Kasumi-1 (cell line): ENCODE results near the gene CDH4.

Source experiments
- DNase-seq, 2 experiments: peaks; one replicate each; lab custom pipeline; 2025; lab: John Stamatoyannopoulos, UW

CDH4 gene

GRCh38 chr20:61357119-61357518 lies 105.1 kb downstream of the CDH4 start:
- DNase-seq = no peak

DNA sequence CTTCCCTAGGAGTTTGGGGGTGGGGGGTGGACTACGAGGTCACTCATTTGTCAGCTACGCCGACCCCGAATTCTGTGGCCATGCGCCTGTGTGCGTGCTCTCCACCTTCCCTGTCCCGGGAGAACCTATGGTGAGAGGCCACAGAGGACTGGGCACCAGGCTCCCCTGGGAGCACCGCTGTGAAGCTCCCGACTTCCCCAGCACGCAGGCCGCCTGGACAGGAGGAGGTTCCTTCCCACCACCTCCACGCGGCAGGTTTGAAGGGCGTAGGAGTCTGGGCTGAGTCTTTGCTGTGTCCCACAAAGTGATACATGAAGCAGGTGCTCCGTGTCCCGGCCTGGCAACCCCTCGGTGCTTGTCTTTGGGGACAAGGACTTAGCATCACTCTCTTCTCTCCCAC lies 107.2 kb downstream of the CDH4 start:
- no peak for DNase-seq

GRCh38 chr20:61360296-61360695 lies 108.2 kb downstream of the CDH4 start:
- no peak for DNase-seq

GRCh38 chr20:61360940-61361339 lies 108.9 kb downstream of the CDH4 start:
- DNase-seq = no peak

- no peak for DNase-seq
These were observed 109.4 kb downstream of the CDH4 start for GRCh38 chr20:61361501-61361900.

GRCh38 chr20:61364147-61364546 lies 112.1 kb downstream of the CDH4 start:
- no peak for DNase-seq

DNA sequence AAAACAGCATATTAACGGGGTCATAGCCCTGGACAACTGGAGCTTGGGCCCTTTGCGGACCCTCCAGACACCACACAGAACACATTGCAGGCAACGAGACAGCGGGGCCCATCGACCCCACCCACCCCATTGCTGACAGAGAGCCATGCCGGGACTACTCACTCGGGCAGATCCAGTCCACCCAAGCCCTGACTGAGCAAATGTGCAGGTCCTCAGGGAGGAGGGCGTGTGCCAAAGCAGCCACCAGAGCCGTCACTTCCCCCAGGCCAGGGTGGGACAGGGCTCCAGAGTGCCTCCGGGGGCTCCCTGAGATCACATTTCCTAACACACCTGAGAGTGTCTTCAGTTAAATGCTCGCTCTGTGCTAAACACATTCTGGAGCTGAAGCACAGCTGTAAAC lies 114.9 kb downstream of the CDH4 start:
- no peak for DNase-seq

GRCh38 chr20:61369731-61370520 lies 117.9 kb downstream of the CDH4 start:
- no peak for DNase-seq

DNA sequence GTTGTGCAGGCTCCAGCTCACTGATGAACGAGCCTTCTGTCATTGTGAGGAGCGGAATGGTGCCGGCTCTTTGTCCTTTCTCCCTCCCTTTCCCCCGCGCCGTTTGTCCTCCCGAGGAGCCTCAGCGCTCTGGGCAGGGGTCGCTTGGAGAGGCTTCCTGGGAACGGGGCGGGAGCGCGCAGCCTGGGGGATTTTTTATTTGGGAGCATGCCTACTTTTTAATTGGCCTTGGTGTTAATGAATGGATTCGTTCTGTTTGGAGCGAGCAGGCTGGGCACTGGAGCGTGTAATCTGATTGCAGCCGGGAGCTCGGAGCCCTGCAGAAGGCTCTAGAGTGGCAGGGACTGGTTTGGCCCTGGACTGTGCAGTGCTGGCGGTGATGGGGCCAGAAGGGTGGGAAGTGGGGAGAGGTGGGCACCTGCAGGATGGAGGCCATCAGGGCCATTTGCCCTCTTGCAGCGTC lies 118.8 kb downstream of the CDH4 start:
- no peak for DNase-seq

GRCh38 chr20:61371501-61372136 lies 119.6 kb downstream of the CDH4 start:
- DNase-seq = no peak

DNA sequence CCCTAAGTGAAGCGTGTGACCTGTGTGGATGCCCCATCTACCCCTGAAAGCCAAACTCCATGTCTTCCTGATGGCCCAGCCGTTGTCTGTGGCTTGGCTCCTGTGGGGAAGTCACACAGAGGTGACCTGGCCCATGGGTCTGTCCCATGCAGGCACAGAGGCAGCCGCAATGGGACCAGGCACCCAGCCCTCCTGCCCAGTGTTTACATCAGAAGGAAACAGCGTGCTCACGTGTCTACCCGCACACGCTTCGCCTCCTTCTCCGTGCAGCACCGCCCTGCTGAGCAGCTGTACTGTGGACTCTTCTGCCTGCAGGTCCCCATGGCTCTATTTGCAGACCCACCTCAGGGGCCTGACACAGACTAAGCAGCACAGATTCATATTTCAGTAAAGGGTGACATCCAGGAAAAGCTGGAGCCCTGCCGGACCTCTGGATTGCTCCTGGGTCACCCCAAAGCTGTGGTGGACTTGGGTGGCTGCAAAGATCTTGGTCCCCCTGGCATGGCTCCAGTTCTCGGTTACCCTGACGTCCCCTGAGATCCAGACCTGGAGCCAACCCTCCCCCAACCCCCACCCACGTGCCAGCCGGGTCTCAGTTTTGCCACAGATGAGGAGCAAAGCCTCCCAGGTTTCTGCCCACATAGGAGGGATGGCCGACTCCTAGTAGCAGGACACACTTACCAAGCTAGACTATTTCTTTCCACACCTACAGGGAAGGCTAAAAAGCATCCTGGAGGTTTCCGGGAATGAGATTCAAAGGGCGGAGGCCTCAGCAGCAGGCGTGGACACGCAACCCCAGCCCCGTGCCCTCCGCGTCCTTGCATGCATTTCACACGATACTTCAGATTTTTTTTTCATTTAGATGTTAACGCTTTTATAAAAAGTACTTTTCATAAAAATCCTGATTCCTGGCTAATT lies 120.3 kb downstream of the CDH4 start:
- no peak for DNase-seq

DNA sequence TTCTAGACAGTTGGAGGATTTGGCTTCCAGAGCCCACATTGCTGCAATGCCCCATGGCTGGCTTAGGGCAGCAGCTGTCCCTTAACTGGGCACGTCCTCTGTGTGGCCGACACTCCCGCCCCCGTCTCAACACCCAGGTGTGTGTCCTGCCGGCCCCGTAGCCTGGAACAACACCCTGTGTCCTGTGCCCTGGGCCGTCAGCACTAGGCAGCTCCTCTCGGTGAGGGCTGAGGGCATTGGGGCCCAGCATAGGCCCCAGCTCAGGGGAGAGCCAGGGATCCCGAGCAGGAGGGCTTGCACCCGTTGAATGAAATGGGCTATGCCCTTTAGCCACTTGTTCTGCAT lies 121.0 kb downstream of the CDH4 start:
- no peak for DNase-seq

DNA sequence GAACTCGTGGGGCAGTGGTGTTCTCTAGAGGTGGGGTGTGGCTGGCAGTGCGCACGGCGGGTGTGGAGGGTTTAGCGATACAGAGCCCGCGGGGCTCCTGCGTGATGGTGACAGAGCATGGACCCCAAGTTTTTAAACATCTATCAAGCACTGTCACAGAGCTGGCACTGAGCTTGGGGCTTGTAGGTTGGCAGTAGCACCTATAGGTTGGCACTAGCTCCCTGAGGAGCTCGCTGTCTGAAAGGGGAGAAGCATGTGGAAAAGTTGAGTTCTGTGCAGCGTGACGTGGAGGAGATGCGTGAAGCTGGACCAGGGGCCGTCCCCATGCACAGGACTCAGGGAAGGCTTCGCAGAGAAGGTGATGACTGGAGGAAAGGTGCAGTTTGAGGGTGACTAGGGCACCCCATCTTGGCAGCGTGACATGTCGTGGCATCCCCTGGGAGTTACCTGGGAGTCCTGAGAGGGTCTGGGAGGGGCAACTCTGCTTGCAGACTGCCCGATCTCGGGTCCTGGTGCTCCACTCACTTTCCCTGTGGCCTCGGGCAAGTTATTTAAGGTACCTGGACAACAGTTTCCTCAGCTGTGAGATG lies 122.0 kb downstream of the CDH4 start:
- no peak for DNase-seq

- DNase-seq = no peak
These were observed 124.6 kb downstream of the CDH4 start for GRCh38 chr20:61376541-61377240.

GRCh38 chr20:61378694-61379355 lies 126.8 kb downstream of the CDH4 start:
- DNase-seq = no peak

- DNase-seq = no peak
These were observed 128.0 kb downstream of the CDH4 start for GRCh38 chr20:61379898-61380544.

DNA sequence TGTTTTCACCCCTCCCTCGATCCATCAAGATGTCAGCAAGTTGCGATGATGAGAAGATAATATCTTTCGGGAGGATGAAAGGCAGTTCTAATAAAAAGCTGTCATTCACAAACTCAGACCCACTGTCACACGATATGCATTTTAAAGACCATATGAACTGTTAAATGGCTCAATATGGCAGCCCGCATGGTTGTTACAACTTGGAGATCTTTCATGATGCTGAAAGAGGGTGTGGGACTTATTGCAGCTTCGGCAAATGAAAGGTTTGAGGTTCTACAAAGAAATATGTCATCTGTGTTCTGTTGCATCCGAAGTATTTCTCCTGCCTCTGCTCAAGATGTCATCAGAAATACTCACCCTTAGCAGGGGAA lies 128.5 kb downstream of the CDH4 start:
- DNase-seq = no peak

GRCh38 chr20:61382194-61382593 lies 130.1 kb downstream of the CDH4 start:
- DNase-seq = no peak

DNA sequence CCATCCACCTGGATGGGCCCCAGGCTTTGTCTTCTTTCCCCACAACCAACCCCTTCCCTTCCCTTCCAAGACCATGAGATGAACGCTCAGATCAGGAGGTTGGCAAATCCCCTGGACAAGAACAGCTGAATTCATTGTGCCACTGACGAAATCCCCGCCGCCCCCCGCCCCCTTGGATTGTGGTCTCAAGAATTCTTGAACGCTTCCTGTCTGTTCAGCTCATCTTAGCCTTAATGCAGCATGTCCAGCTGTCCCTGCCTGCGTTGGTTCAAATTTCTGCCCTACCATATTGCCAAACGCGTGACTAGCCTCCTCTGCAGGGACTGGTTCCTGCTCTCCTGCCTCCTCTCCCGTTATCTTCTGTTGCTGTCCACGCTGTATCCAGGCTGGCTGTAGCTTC lies 133.2 kb downstream of the CDH4 start:
- no peak for DNase-seq

GRCh38 chr20:61385731-61386130 lies 133.7 kb downstream of the CDH4 start:
- no peak for DNase-seq
